Epithelial cell of esophagus (primary cell): ENCODE measurements around the gene FGD5.

Experiments used
- DNase-seq: peaks from one replicate; pipeline ENCODE4 v3.0.0; 2010; ENCODE audit warnings: low read depth
- H3K4me3 ChIP-seq: 2 replicates; pipeline ENCODE4 v1.5.1; 2011; ENCODE audit warnings: mild to moderate bottlenecking, low read length, control low read depth
- TF ChIP-seq, protein P1 (sequence below): IDR thresholded peaks from 2 replicates; pipeline ENCODE4 v1.5.1; 2011; ENCODE audit warnings: low read depth, mild to moderate bottlenecking, low read length, control low read depth, inconsistent platforms; ENCODE audit not compliant: insufficient read depth; ENCODE audit errors: missing control alignments

FGD5 gene

DNA sequence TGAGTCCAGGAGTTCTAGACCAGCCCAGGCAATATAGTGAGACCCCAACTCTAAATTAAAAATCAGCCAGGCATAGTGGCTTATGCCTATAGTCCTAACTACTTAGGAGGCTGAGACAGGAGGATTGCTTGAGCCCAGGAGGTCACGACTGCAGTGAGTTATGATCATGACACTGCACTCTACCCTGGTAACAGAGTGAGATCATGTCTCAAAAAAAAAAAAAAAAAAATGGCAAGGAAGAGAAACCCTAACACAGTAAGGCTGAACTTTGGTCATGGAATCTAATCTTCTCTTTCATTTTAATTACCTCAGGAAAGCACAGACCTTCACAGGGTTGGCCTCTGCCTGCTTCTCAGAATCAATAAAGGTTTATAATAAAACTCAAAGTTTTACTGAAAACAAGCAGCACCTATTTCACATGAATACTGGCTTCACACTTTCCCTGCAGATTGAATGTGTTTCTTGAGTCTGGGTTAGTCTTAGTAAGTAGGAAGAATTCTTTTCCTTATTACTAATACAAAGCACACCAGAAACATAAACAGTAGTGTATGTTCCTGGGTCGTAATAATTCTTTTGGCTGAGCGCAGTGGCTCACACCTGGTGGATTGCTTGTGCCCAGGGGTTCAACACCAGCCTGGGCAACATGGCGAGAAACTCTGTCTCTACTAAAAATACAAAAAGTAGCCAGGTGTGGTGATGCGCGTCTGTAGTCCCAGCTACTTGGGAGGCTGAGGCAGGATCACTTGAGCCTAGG is 117.0 kb downstream of the FGD5 start:
- no peak for DNase-seq
- TF ChIP-seq, protein P1, sequence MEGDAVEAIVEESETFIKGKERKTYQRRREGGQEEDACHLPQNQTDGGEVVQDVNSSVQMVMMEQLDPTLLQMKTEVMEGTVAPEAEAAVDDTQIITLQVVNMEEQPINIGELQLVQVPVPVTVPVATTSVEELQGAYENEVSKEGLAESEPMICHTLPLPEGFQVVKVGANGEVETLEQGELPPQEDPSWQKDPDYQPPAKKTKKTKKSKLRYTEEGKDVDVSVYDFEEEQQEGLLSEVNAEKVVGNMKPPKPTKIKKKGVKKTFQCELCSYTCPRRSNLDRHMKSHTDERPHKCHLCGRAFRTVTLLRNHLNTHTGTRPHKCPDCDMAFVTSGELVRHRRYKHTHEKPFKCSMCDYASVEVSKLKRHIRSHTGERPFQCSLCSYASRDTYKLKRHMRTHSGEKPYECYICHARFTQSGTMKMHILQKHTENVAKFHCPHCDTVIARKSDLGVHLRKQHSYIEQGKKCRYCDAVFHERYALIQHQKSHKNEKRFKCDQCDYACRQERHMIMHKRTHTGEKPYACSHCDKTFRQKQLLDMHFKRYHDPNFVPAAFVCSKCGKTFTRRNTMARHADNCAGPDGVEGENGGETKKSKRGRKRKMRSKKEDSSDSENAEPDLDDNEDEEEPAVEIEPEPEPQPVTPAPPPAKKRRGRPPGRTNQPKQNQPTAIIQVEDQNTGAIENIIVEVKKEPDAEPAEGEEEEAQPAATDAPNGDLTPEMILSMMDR, result no peak
- H3K4me3 ChIP-seq, result no peak overlapping the region

- no peak for DNase-seq
- no peak overlapping the region for H3K4me3 ChIP-seq
- TF ChIP-seq, protein P1, result no peak
Measured at GRCh38 chr3:14938954-14939353, 120.2 kb downstream of the FGD5 start.

- DNase-seq, result no peak
- TF ChIP-seq, protein P1, result no peak
- no peak overlapping the region for H3K4me3 ChIP-seq
Measured at GRCh38 chr3:14941871-14942270, 123.1 kb downstream of the FGD5 start.

GRCh38 chr3:14943042-14943441 is 124.3 kb downstream of the FGD5 start:
- TF ChIP-seq, protein P1, result no peak
- DNase-seq, result no peak
- H3K4me3 ChIP-seq, result no peak overlapping the region

- H3K4me3 ChIP-seq, result peak overlapping the region; percentile 81
- DNase-seq, result no peak
- TF ChIP-seq, protein P1, result no peak
Measured at GRCh38 chr3:14946236-14946635, 127.5 kb downstream of the FGD5 start.

DNA sequence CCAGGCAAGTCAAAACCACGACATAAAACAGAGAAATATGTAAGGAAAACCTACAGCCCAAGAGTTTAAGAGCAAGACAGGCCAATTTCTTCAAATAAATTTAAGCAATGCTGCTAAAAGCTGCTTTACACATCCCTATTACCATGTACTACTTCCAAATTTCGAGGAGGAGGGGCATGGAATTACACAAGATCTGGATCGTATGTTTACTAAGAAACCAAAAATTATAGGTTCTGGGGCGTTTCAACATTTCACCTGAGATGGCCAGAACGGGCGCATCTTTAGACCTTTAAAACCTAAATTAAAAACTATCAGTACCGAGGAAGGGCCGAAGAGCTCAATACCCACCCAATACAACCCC is 128.0 kb downstream of the FGD5 start:
- H3K4me3 ChIP-seq, result peak overlapping the region; percentile 81
- DNase-seq, result no peak
- TF ChIP-seq, protein P1, result no peak
